ENCODE results near the gene ARHGAP6.

ARHGAP6 gene

GRCh38 chrX:11460347-11460746 lies 205.4 kb downstream of the ARHGAP6 start (continued):
- TF ChIP-seq CSRNP3 (CRISPR knock-in tag; IDR thresholded peaks at IDR 0.05) (no peak), OSR1 (CRISPR knock-in tag; IDR thresholded peaks at IDR 0.05) (no peak), PPARA (CRISPR knock-in tag; IDR thresholded peaks at IDR 0.05; ENCODE audit: borderline replicate concordance) (no peak)

GRCh38 chrX:11458170-11458569 lies 207.6 kb downstream of the ARHGAP6 start:
- TF ChIP-seq ISL1 (CRISPR knock-in tag; IDR thresholded peaks at IDR 0.05) (no peak), SNAI2 (CRISPR knock-in tag; IDR thresholded peaks at IDR 0.05) (no peak), CSDC2 (CRISPR knock-in tag; IDR thresholded peaks at IDR 0.05) (no peak), ZFP3 (CRISPR knock-in tag; IDR thresholded peaks at IDR 0.05) (no peak), PPARA (CRISPR knock-in tag; IDR thresholded peaks at IDR 0.05; ENCODE audit: borderline replicate concordance) (no peak), ZNF70 (CRISPR knock-in tag; IDR thresholded peaks at IDR 0.05) (no peak), ZNF565 (CRISPR knock-in tag; conservative IDR thresholded peaks at IDR 0.05; ENCODE audit: low read depth) (no peak), PATZ1 (CRISPR knock-in tag; IDR thresholded peaks at IDR 0.05; ENCODE audit: borderline replicate concordance) (no peak), CREB5 (CRISPR knock-in tag; IDR thresholded peaks at IDR 0.05; ENCODE audit: low read depth) (no peak), OSR1 (CRISPR knock-in tag; IDR thresholded peaks at IDR 0.05) (no peak), BACH2 (CRISPR knock-in tag; IDR thresholded peaks at IDR 0.05; ENCODE audit: borderline replicate concordance) (no peak), ZC3H10 (CRISPR knock-in tag; IDR thresholded peaks at IDR 0.05) (no peak), TCF4 (CRISPR knock-in tag; IDR thresholded peaks at IDR 0.05; ENCODE audit: borderline replicate concordance) (no peak), CSRNP3 (CRISPR knock-in tag; IDR thresholded peaks at IDR 0.05) (no peak), ZFP30 (CRISPR knock-in tag; IDR thresholded peaks at IDR 0.05) (no peak), ARNTL (CRISPR knock-in tag; IDR thresholded peaks at IDR 0.05; ENCODE audit: borderline replicate concordance, low read depth) (no peak)
- TF ChIP-seq, protein P1, sequence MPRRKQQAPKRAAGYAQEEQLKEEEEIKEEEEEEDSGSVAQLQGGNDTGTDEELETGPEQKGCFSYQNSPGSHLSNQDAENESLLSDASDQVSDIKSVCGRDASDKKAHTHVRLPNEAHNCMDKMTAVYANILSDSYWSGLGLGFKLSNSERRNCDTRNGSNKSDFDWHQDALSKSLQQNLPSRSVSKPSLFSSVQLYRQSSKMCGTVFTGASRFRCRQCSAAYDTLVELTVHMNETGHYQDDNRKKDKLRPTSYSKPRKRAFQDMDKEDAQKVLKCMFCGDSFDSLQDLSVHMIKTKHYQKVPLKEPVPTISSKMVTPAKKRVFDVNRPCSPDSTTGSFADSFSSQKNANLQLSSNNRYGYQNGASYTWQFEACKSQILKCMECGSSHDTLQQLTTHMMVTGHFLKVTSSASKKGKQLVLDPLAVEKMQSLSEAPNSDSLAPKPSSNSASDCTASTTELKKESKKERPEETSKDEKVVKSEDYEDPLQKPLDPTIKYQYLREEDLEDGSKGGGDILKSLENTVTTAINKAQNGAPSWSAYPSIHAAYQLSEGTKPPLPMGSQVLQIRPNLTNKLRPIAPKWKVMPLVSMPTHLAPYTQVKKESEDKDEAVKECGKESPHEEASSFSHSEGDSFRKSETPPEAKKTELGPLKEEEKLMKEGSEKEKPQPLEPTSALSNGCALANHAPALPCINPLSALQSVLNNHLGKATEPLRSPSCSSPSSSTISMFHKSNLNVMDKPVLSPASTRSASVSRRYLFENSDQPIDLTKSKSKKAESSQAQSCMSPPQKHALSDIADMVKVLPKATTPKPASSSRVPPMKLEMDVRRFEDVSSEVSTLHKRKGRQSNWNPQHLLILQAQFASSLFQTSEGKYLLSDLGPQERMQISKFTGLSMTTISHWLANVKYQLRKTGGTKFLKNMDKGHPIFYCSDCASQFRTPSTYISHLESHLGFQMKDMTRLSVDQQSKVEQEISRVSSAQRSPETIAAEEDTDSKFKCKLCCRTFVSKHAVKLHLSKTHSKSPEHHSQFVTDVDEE (CRISPR knock-in tag; IDR thresholded peaks at IDR 0.05) = no peak
- peak; percentile 56 for ATAC-seq

DNA sequence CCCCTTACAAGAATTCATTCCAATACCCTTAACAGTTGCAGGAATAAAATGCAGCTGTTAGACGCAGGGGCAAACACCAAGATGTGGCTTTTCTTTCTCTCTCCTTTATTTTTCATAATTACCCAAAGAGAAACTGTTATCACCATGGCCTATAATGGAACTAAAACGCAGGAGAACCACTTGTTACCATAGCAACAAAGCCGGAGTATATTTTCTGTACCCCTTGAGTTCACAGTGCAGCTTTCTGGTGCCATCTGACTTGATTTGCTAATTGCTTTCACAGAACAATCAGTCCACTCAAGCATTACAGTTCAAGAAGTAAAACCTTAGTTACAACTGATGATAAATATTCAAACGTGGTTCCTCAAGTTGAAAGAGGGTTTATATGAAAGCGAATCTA lies 214.6 kb downstream of the ARHGAP6 start:
- TF ChIP-seq POU6F1 (CRISPR knock-in tag; IDR thresholded peaks at IDR 0.05; ENCODE audit: borderline replicate concordance, low read depth) (no peak), CSDC2 (CRISPR knock-in tag; IDR thresholded peaks at IDR 0.05) (no peak), PATZ1 (CRISPR knock-in tag; IDR thresholded peaks at IDR 0.05; ENCODE audit: borderline replicate concordance) (no peak), RARB (CRISPR knock-in tag; IDR thresholded peaks at IDR 0.05) (no peak), ARNTL (CRISPR knock-in tag; IDR thresholded peaks at IDR 0.05; ENCODE audit: borderline replicate concordance, low read depth) (no peak), ZFP30 (CRISPR knock-in tag; IDR thresholded peaks at IDR 0.05) (no peak), TCF4 (CRISPR knock-in tag; IDR thresholded peaks at IDR 0.05; ENCODE audit: borderline replicate concordance) (no peak), ZC3H10 (CRISPR knock-in tag; IDR thresholded peaks at IDR 0.05) (no peak), ZFP3 (CRISPR knock-in tag; IDR thresholded peaks at IDR 0.05) (no peak), ESRRG (CRISPR knock-in tag; IDR thresholded peaks at IDR 0.05) (no peak), GLIS3 (CRISPR knock-in tag; IDR thresholded peaks at IDR 0.05) (no peak), ZNF70 (CRISPR knock-in tag; IDR thresholded peaks at IDR 0.05) (no peak), PPARA (CRISPR knock-in tag; IDR thresholded peaks at IDR 0.05; ENCODE audit: borderline replicate concordance) (no peak)
- TF ChIP-seq, protein P1 (CRISPR knock-in tag; IDR thresholded peaks at IDR 0.05) = no peak
- ATAC-seq = no peak
